Right hindlimb (tissue), 1 donor: ENCODE data around the gene CENPH.
A peak's percentile ranks its signal among the peaks of the same experiment; 100 is the strongest.
"Not testable (repeated sequence)": the region's sequence is repeated elsewhere in the genome, so short reads cannot be mapped to it uniquely, and the experiment has no call there.

ENCODE experiments used
- DNase-seq: peaks from one replicate; pipeline ENCODE4 v3.0.0-alpha.2; 2018

CENPH gene

GRCh38 chr5:69211200-69211599 lies 21.8 kb downstream of the CENPH start:
- DNase-seq = no peak

- DNase-seq = no peak
These were observed 22.6 kb downstream of the CENPH start for GRCh38 chr5:69212022-69212421.

- no peak for DNase-seq
These were observed 24.3 kb downstream of the CENPH start for GRCh38 chr5:69213513-69214215.

GRCh38 chr5:69217151-69217511 lies 27.7 kb downstream of the CENPH start:
- DNase-seq = no peak

GRCh38 chr5:69217548-69218526 lies 28.5 kb downstream of the CENPH start:
- DNase-seq = peak; percentile 97

- no peak for DNase-seq
These were observed 30.6 kb downstream of the CENPH start for GRCh38 chr5:69219939-69220338.

GRCh38 chr5:69220371-69220770 lies 31.0 kb downstream of the CENPH start:
- DNase-seq = not testable (repeated sequence)

GRCh38 chr5:69220833-69221232 lies 31.4 kb downstream of the CENPH start:
- DNase-seq = not testable (repeated sequence)

GRCh38 chr5:69224520-69224919 lies 35.1 kb downstream of the CENPH start:
- DNase-seq = no peak

GRCh38 chr5:69225860-69226259 lies 36.5 kb downstream of the CENPH start:
- DNase-seq = no peak

GRCh38 chr5:69230181-69230580 lies 40.8 kb downstream of the CENPH start:
- DNase-seq = no peak

- DNase-seq = no peak
These were observed 41.9 kb downstream of the CENPH start for GRCh38 chr5:69231281-69231680.

- no peak for DNase-seq
These were observed 42.5 kb downstream of the CENPH start for GRCh38 chr5:69231851-69232250.

- peak; percentile 97 for DNase-seq
These were observed 45.3 kb downstream of the CENPH start, which contains the start of gene CDK7 for GRCh38 chr5:69234457-69235268. TSS of gene CDK7 (plus strand) at chr5:69234886. CDS start at chr5:69234976, 90 bp downstream.

- not testable (repeated sequence) for DNase-seq
These were observed 47.4 kb downstream of the CENPH start for GRCh38 chr5:69236733-69237132.

- no peak for DNase-seq
These were observed 48.5 kb downstream of the CENPH start for GRCh38 chr5:69237877-69238276.

GRCh38 chr5:69238760-69239251 lies 49.4 kb downstream of the CENPH start:
- no peak for DNase-seq

GRCh38 chr5:69242215-69242927 lies 53.0 kb downstream of the CENPH start:
- no peak for DNase-seq

- DNase-seq = no peak
These were observed 55.6 kb downstream of the CENPH start for GRCh38 chr5:69245031-69245430.

GRCh38 chr5:69248019-69248418 lies 58.6 kb downstream of the CENPH start:
- DNase-seq = no peak

- DNase-seq = no peak
These were observed 61.2 kb downstream of the CENPH start for GRCh38 chr5:69250593-69250992.

- no peak for DNase-seq
These were observed 63.1 kb downstream of the CENPH start for GRCh38 chr5:69252437-69252836.
